ENCODE results near the gene MRPS2. TPM values are rescaled to one million over a fixed set of nuclear protein-coding genes. Genes with fewer than 3 reads are reported as not detected.

The MRPS2 gene
- total and polyA plus RNA-seq, 4 experiments from 2014 or later: 26.2 to 57.2 (median 33.2) TPM

- intact Hi-C loops (cut with micrococcal nuclease): no loop called here
- Mint-ChIP-seq H3K27me3 (peaks cover 12 to 16% of the 10 kb centered on the region in 2 donors), H3K27ac (no peak overlapping the region), H3K4me3 (peak overlapping the region in 4 of 8 donors; percentile 15 to 59 (median 18)), H3K9me3 (peaks cover 0 to 1% (median 0%) of the 10 kb centered on the region in 8 donors), H3K36me3 (peaks cover 0 to 3% of the 10 kb centered on the region in 2 donors), H3K4me1 (peaks cover 0 to 19% (median 10%) of the 10 kb centered on the region in 4 donors)
- no peak overlapping the region for H3K4me3 ChIP-seq (ENCODE audit: low read length in 2 of 2)
- peaks cover 10% of the 10 kb centered on the region for H3K4me1 ChIP-seq (ENCODE audit: insufficient read depth, low read length)
- CTCF ChIA-PET (ENCODE audit: partially characterized antibody): interaction anchor here (1.0 to 1.1 kb wide), 2 partner anchors 39 to 1281 kb away, joined by 3 read pairs; no protein-coding TSS in a partner anchor
- POLR2A ChIA-PET (ENCODE audit: partially characterized antibody): no interaction called here
- no peak overlapping the region for H3K27ac ChIP-seq (ENCODE audit: low read depth, low read length)
- peaks cover 6% of the 10 kb centered on the region for H3K27me3 ChIP-seq (ENCODE audit: insufficient read depth, low read length)
- no peaks in the 10 kb centered on the region for H3K36me3 ChIP-seq (ENCODE audit: insufficient read depth, low read length)
- DNase-seq: no peak
- no peaks in the 10 kb centered on the region for H3K9me3 ChIP-seq (ENCODE audit: control insufficient read depth in 1 of 2, low read length in 2 of 2)
Measured at GRCh38 chr9:135476561-135477355, 23.7 kb upstream of the MRPS2 start.

GRCh38 chr9:135478191-135478590, 22.3 kb upstream of the MRPS2 start:
- no peak overlapping the region for H3K27ac ChIP-seq (ENCODE audit: low read depth, low read length)
- intact Hi-C loops (cut with micrococcal nuclease): no loop called here
- H3K36me3 Mint-ChIP-seq: peaks cover 0 to 3% of the 10 kb centered on the region in 2 donors
- peaks cover 16% of the 10 kb centered on the region for H3K4me1 ChIP-seq (ENCODE audit: insufficient read depth, low read length)
- H3K36me3 ChIP-seq (ENCODE audit: insufficient read depth, low read length): no peaks in the 10 kb centered on the region
- H3K4me3 ChIP-seq (ENCODE audit: low read length in 2 of 2): no peak overlapping the region
- peak overlapping the region in 4 of 7 donors; percentile 6 to 70 (median 40) for H3K27ac Mint-ChIP-seq
- peaks cover 18 to 25% of the 10 kb centered on the region in 2 donors for H3K27me3 Mint-ChIP-seq
- H3K4me1 Mint-ChIP-seq: peaks cover 0 to 22% (median 14%) of the 10 kb centered on the region in 4 donors
- peaks cover 0 to 1% (median 0%) of the 10 kb centered on the region in 8 donors for H3K9me3 Mint-ChIP-seq
- peaks cover 12% of the 10 kb centered on the region for H3K27me3 ChIP-seq (ENCODE audit: insufficient read depth, low read length)
- DNase-seq: no peak
- peak overlapping the region; percentile 86 to 93 (median 88) for H3K4me3 Mint-ChIP-seq
- ChIA-PET POLR2A (ENCODE audit: partially characterized antibody) (no interaction called here), CTCF (ENCODE audit: partially characterized antibody) (interaction anchor here (1.2 kb wide), 1 partner anchor 9 kb away, joined by 4 read pairs; no protein-coding TSS in a partner anchor)
- H3K9me3 ChIP-seq (ENCODE audit: control insufficient read depth in 1 of 2, low read length in 2 of 2): no peaks in the 10 kb centered on the region

- Histone ChIP-seq H3K9me3 (ENCODE audit: control insufficient read depth in 1 of 2, low read length in 2 of 2) (no peaks in the 10 kb centered on the region), H3K27ac (ENCODE audit: low read depth, low read length) (no peak overlapping the region), H3K4me3 (ENCODE audit: low read length in 2 of 2) (no peak overlapping the region), H3K27me3 (ENCODE audit: insufficient read depth, low read length) (peaks cover 16% of the 10 kb centered on the region), H3K36me3 (ENCODE audit: insufficient read depth, low read length) (no peaks in the 10 kb centered on the region), H3K4me1 (ENCODE audit: insufficient read depth, low read length) (peaks cover 16% of the 10 kb centered on the region)
- Mint-ChIP-seq H3K27ac (peak overlapping the region in 2 of 7 donors; percentile 36 to 47), H3K9me3 (peaks cover 0 to 1% (median 0%) of the 10 kb centered on the region in 8 donors), H3K4me1 (peaks cover 0 to 22% (median 14%) of the 10 kb centered on the region in 4 donors), H3K4me3 (peak overlapping the region; percentile 86 to 93 (median 88)), H3K36me3 (peaks cover 0 to 3% of the 10 kb centered on the region in 2 donors), H3K27me3 (peaks cover 18 to 25% of the 10 kb centered on the region in 2 donors)
- intact Hi-C loops (cut with micrococcal nuclease): no loop called here
- POLR2A ChIA-PET (ENCODE audit: partially characterized antibody): no interaction called here
- DNase-seq: no peak
- CTCF ChIA-PET (ENCODE audit: partially characterized antibody): interaction anchor here (1.2 kb wide), 1 partner anchor 9 kb away, joined by 4 read pairs; no protein-coding TSS in a partner anchor
Measured at GRCh38 chr9:135478829-135479468, 21.5 kb upstream of the MRPS2 start.

GRCh38 chr9:135479469-135480052, 20.9 kb upstream of the MRPS2 start, which contains the start of gene PPP1R26:
PPP1R26 (plus strand) TSS chr9:135479782; CDS start chr9:135484511, 4,729 bp downstream.
- H3K27ac Mint-ChIP-seq: peak within 1 kb of the TSS in 2 of 7 donors; percentile 36 to 47
- H3K27me3 Mint-ChIP-seq: peaks cover 18 to 25% of the 10 kb centered on the region in 2 donors
- no peak within 1 kb of the TSS for H3K27ac ChIP-seq (ENCODE audit: low read depth, low read length)

GRCh38 chr9:135480071-135480939, 20.2 kb upstream of the MRPS2 start:
- Histone ChIP-seq H3K36me3 (ENCODE audit: insufficient read depth, low read length) (no peaks in the 10 kb centered on the region), H3K27ac (ENCODE audit: low read depth, low read length) (no peak overlapping the region), H3K27me3 (ENCODE audit: insufficient read depth, low read length) (peaks cover 16% of the 10 kb centered on the region), H3K4me1 (ENCODE audit: insufficient read depth, low read length) (peaks cover 16% of the 10 kb centered on the region), H3K4me3 (ENCODE audit: low read length in 2 of 2) (peak overlapping the region in 1 of 2 donors; percentile 57), H3K9me3 (ENCODE audit: control insufficient read depth in 1 of 2, low read length in 2 of 2) (no peaks in the 10 kb centered on the region)
- Mint-ChIP-seq H3K9me3 (peaks cover 0 to 1% (median 0%) of the 10 kb centered on the region in 8 donors), H3K4me1 (peaks cover 0 to 22% (median 14%) of the 10 kb centered on the region in 4 donors), H3K36me3 (peaks cover 0 to 3% of the 10 kb centered on the region in 2 donors), H3K4me3 (peak overlapping the region; percentile 51 to 69 (median 62)), H3K27ac (no peak overlapping the region), H3K27me3 (peaks cover 21 to 25% of the 10 kb centered on the region in 2 donors)
- no peak for DNase-seq
- ChIA-PET POLR2A (ENCODE audit: partially characterized antibody) (interaction anchor here (0.6 to 1.5 kb wide), 3 partner anchors 11 to 24 kb away, joined by 4 to 5 read pairs (median 5); a partner anchor contains a TSS), CTCF (ENCODE audit: partially characterized antibody) (interaction anchor here (0.9 to 2.1 kb wide), 2 partner anchors 9 to 25 kb away, joined by 3 to 5 read pairs; no protein-coding TSS in a partner anchor)
- intact Hi-C loops (cut with micrococcal nuclease): no loop called here

More at GRCh38 chr9:135479469-135480052, 20.9 kb upstream of the MRPS2 start, which contains the start of gene PPP1R26:
- Mint-ChIP-seq H3K4me3 (peak within 1 kb of the TSS; percentile 86 to 93 (median 88)), H3K36me3 (peaks cover 0 to 3% of the 10 kb centered on the region in 2 donors), H3K4me1 (peaks cover 0 to 22% (median 14%) of the 10 kb centered on the region in 4 donors), H3K9me3 (peaks cover 0 to 1% (median 0%) of the 10 kb centered on the region in 8 donors)
- peaks cover 16% of the 10 kb centered on the region for H3K27me3 ChIP-seq (ENCODE audit: insufficient read depth, low read length)
- intact Hi-C loops (cut with micrococcal nuclease): no loop called here
- H3K36me3 ChIP-seq (ENCODE audit: insufficient read depth, low read length): no peaks in the 10 kb centered on the region
- H3K9me3 ChIP-seq (ENCODE audit: control insufficient read depth in 1 of 2, low read length in 2 of 2): no peaks in the 10 kb centered on the region
- ChIA-PET CTCF (ENCODE audit: partially characterized antibody) (interaction anchor here (0.9 to 2.1 kb wide), 2 partner anchors 10 to 25 kb away, joined by 3 to 5 read pairs; no protein-coding TSS in a partner anchor), POLR2A (ENCODE audit: partially characterized antibody) (interaction anchor here (1.3 to 1.5 kb wide), 2 partner anchors 11 to 25 kb away, joined by 5 read pairs; no protein-coding TSS in a partner anchor)
- DNase-seq: no peak
- peaks cover 16% of the 10 kb centered on the region for H3K4me1 ChIP-seq (ENCODE audit: insufficient read depth, low read length)
- H3K4me3 ChIP-seq (ENCODE audit: low read length in 2 of 2): peak within 1 kb of the TSS in 1 of 2 donors; percentile 57

GRCh38 chr9:135480940-135481310, 19.6 kb upstream of the MRPS2 start:
- Histone ChIP-seq H3K4me3 (ENCODE audit: low read length in 2 of 2) (peak overlapping the region in 1 of 2 donors; percentile 57), H3K4me1 (ENCODE audit: insufficient read depth, low read length) (peaks cover 16% of the 10 kb centered on the region), H3K27me3 (ENCODE audit: insufficient read depth, low read length) (peaks cover 16% of the 10 kb centered on the region), H3K36me3 (ENCODE audit: insufficient read depth, low read length) (no peaks in the 10 kb centered on the region), H3K9me3 (ENCODE audit: control insufficient read depth in 1 of 2, low read length in 2 of 2) (no peaks in the 10 kb centered on the region), H3K27ac (ENCODE audit: low read depth, low read length) (no peak overlapping the region)
- peaks cover 0 to 22% (median 12%) of the 10 kb centered on the region in 4 donors for H3K4me1 Mint-ChIP-seq
- DNase-seq: no peak
- intact Hi-C loops (cut with micrococcal nuclease): no loop called here
- POLR2A ChIA-PET (ENCODE audit: partially characterized antibody): interaction anchor here (1.3 to 1.5 kb wide), 2 partner anchors 12 to 24 kb away, joined by 5 read pairs; no protein-coding TSS in a partner anchor
- peak overlapping the region; percentile 51 to 69 (median 62) for H3K4me3 Mint-ChIP-seq
- peaks cover 21 to 22% of the 10 kb centered on the region in 2 donors for H3K27me3 Mint-ChIP-seq
- peaks cover 0 to 1% (median 0%) of the 10 kb centered on the region in 8 donors for H3K9me3 Mint-ChIP-seq
- no peak overlapping the region for H3K27ac Mint-ChIP-seq
- H3K36me3 Mint-ChIP-seq: peaks cover 0 to 3% of the 10 kb centered on the region in 2 donors
- CTCF ChIA-PET (ENCODE audit: partially characterized antibody): interaction anchor here (2.1 kb wide), 1 partner anchor 24 kb away, joined by 5 read pairs; no protein-coding TSS in a partner anchor

Data from CD4-positive, alpha-beta memory T cell (primary cell).